HG02759 (cell line): ENCODE measurements around the gene CENPVL3.
"Not testable (repeated sequence)": the region's sequence is repeated elsewhere in the genome, so short reads cannot be mapped to it uniquely, and the experiment has no call there.

Experiments
- ATAC-seq: cut with Tn5 transposase; IDR thresholded peaks from one replicate; pipeline ENCODE4 v1.9.1; 2021; ENCODE audit warnings: mild to moderate bottlenecking, moderate library complexity; ENCODE audit not compliant: unreplicated experiment

The CENPVL3 gene

GRCh38 chrX:51618241-51619155 is at the start of gene CENPVL3:
TSS of gene CENPVL3 (minus strand) at chrX:51618912. CDS start at chrX:51618873, 39 bp downstream.
- not testable (repeated sequence) for ATAC-seq

- ATAC-seq = no peak
These were observed 47.3 kb upstream of the CENPVL3 start for GRCh38 chrX:51665981-51666380.

- no peak for ATAC-seq
These were observed 24.7 kb upstream of the CENPVL3 start for GRCh38 chrX:51643377-51643776.

- ATAC-seq = no peak
These were observed 22.8 kb upstream of the CENPVL3 start for GRCh38 chrX:51641421-51642021.

- not testable (repeated sequence) for ATAC-seq
These were observed 17.8 kb upstream of the CENPVL3 start for GRCh38 chrX:51636511-51636910.

GRCh38 chrX:51614353-51615012 is 4.2 kb downstream of the CENPVL3 start:
- no peak for ATAC-seq

GRCh38 chrX:51608766-51609165 is 9.9 kb downstream of the CENPVL3 start:
- ATAC-seq = no peak

GRCh38 chrX:51608126-51608525 is 10.6 kb downstream of the CENPVL3 start:
- no peak for ATAC-seq

GRCh38 chrX:51606446-51606845 is 12.3 kb downstream of the CENPVL3 start:
- no peak for ATAC-seq

- ATAC-seq = no peak
These were observed 19.8 kb downstream of the CENPVL3 start for GRCh38 chrX:51598899-51599298.

GRCh38 chrX:51571874-51572273 is 46.8 kb downstream of the CENPVL3 start:
- no peak for ATAC-seq

- ATAC-seq = no peak
These were observed 49.2 kb downstream of the CENPVL3 start for GRCh38 chrX:51569561-51569960.

GRCh38 chrX:51568586-51568985 is 50.1 kb downstream of the CENPVL3 start:
- ATAC-seq = no peak
